NCI-H510A treated with DMSO at 0.1 percent for 48 hours (cell line): Measurements from ENCODE around the gene TSFM.

Experiments
- DNase-seq: peaks from one replicate; lab custom pipeline; 2025; lab: John Stamatoyannopoulos, UW

TSFM gene

GRCh38 chr12:57834086-57834876 is 51.7 kb downstream of the TSFM start:
- DNase-seq: peak; percentile 50

GRCh38 chr12:57835366-57836288 is 53.0 kb downstream of the TSFM start:
- no peak for DNase-seq

- peak; percentile 79 for DNase-seq
Observed at GRCh38 chr12:57836442-57837375, 54.1 kb downstream of the TSFM start.

- peak; percentile 58 for DNase-seq
Observed at GRCh38 chr12:57837864-57838562, 55.4 kb downstream of the TSFM start.

GRCh38 chr12:57838594-57839302 is 56.2 kb downstream of the TSFM start:
- DNase-seq: no peak

- DNase-seq: no peak
Observed at GRCh38 chr12:57839996-57840395, 57.4 kb downstream of the TSFM start.

GRCh38 chr12:57840726-57841125 is 58.1 kb downstream of the TSFM start:
- peak; percentile 82 for DNase-seq

- DNase-seq: no peak
Observed at GRCh38 chr12:57841445-57841844, 58.9 kb downstream of the TSFM start.

- peak; percentile 56 for DNase-seq
Observed at GRCh38 chr12:57842342-57843294, 60.0 kb downstream of the TSFM start.

- no peak for DNase-seq
Observed at GRCh38 chr12:57844709-57845477, 62.3 kb downstream of the TSFM start.

GRCh38 chr12:57845478-57846284 is 63.1 kb downstream of the TSFM start:
- no peak for DNase-seq

- DNase-seq: no peak
Observed at GRCh38 chr12:57846285-57846576, 63.6 kb downstream of the TSFM start.

GRCh38 chr12:57846577-57847319 is 64.2 kb downstream of the TSFM start, which contains the start of gene CTDSP2:
TSS of gene CTDSP2 (minus strand) at chr12:57846729. CDS start at chr12:57846435, 294 bp downstream.
- peak; percentile 98 for DNase-seq
